Measurements from ENCODE around the gene VIM.

- TF ChIP-seq, protein P1, sequence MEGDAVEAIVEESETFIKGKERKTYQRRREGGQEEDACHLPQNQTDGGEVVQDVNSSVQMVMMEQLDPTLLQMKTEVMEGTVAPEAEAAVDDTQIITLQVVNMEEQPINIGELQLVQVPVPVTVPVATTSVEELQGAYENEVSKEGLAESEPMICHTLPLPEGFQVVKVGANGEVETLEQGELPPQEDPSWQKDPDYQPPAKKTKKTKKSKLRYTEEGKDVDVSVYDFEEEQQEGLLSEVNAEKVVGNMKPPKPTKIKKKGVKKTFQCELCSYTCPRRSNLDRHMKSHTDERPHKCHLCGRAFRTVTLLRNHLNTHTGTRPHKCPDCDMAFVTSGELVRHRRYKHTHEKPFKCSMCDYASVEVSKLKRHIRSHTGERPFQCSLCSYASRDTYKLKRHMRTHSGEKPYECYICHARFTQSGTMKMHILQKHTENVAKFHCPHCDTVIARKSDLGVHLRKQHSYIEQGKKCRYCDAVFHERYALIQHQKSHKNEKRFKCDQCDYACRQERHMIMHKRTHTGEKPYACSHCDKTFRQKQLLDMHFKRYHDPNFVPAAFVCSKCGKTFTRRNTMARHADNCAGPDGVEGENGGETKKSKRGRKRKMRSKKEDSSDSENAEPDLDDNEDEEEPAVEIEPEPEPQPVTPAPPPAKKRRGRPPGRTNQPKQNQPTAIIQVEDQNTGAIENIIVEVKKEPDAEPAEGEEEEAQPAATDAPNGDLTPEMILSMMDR (conservative IDR thresholded peaks at IDR 0.05; ENCODE audit: low read depth, low read length): no peak
- TF ChIP-seq POLR2A (IDR thresholded peaks at IDR 0.05; ENCODE audit: low read depth, low read length): no peak
- TF ChIP-seq RAD21 (IDR thresholded peaks at IDR 0.05; ENCODE audit: low read length): no peak
- TF ChIP-seq MXI1 (IDR thresholded peaks at IDR 0.05; ENCODE audit: borderline replicate concordance, low read depth, low read length): no peak
- no peak for TF ChIP-seq SMC3 (IDR thresholded peaks at IDR 0.05; ENCODE audit: low read depth, low read length)
- TF ChIP-seq CEBPB (IDR thresholded peaks at IDR 0.05; ENCODE audit: low read depth, low read length): no peak
- TF ChIP-seq, protein P2, sequence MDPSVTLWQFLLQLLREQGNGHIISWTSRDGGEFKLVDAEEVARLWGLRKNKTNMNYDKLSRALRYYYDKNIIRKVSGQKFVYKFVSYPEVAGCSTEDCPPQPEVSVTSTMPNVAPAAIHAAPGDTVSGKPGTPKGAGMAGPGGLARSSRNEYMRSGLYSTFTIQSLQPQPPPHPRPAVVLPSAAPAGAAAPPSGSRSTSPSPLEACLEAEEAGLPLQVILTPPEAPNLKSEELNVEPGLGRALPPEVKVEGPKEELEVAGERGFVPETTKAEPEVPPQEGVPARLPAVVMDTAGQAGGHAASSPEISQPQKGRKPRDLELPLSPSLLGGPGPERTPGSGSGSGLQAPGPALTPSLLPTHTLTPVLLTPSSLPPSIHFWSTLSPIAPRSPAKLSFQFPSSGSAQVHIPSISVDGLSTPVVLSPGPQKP (IDR thresholded peaks at IDR 0.05; ENCODE audit: borderline replicate concordance, low read depth, low read length): no peak
- no peak for TF ChIP-seq CHD1 (IDR thresholded peaks at IDR 0.05; ENCODE audit: low read depth, low read length)
- TF ChIP-seq, protein P3, sequence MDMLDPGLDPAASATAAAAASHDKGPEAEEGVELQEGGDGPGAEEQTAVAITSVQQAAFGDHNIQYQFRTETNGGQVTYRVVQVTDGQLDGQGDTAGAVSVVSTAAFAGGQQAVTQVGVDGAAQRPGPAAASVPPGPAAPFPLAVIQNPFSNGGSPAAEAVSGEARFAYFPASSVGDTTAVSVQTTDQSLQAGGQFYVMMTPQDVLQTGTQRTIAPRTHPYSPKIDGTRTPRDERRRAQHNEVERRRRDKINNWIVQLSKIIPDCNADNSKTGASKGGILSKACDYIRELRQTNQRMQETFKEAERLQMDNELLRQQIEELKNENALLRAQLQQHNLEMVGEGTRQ (IDR thresholded peaks at IDR 0.05; ENCODE audit: low read depth, low read length): no peak
- no peak for TF ChIP-seq BHLHE40 (IDR thresholded peaks at IDR 0.05; ENCODE audit: low read depth, low read length)
- TF ChIP-seq RCOR1 (IDR thresholded peaks at IDR 0.05; ENCODE audit: insufficient replicate concordance, low read length): no peak
- no peak for TF ChIP-seq RFX5 (IDR thresholded peaks at IDR 0.05; ENCODE audit: low read depth, low read length)
Measured at GRCh38 chr10:17179002-17179401, 49.0 kb upstream of the VIM start.

All from IMR-90 (cell line).